Transverse colon (tissue), 4 donors: ENCODE measurements around the gene C9orf50.

Experiments
- POLR2A ChIP-seq: fragments of 450-650 bp; IDR thresholded peaks from one replicate; pipeline ENCODE4 v1.6.1; 2016; ENCODE audit warnings: antibody characterized with exemption, mild to moderate bottlenecking, moderate library complexity
- POLR2AphosphoS5 ChIP-seq, 3 donors: sonication (generic); formaldehyde crosslinking; IDR thresholded peaks; one replicate each; pipeline ENCODE4 v1.6.1; 2016; ENCODE audit warnings: antibody characterized with exemption in 3 of 3
- TF ChIP-seq, protein P1 (sequence below), 5 experiments: fragments of 200-600 bp in 3 of 5; fragments of 450-650 bp in 2 of 5; sonication (generic) in 3 of 5; IDR thresholded peaks; 1 replicate in 2 of 5; 2 replicates in 3 of 5; pipeline ENCODE4 v1.5.1; 2016 to 2017; ENCODE audit warnings: antibody characterized with exemption in 5 of 5, inconsistent platforms in 3 of 5, mild to moderate bottlenecking in 2 of 5, moderate library complexity in 1 of 5

DNA sequence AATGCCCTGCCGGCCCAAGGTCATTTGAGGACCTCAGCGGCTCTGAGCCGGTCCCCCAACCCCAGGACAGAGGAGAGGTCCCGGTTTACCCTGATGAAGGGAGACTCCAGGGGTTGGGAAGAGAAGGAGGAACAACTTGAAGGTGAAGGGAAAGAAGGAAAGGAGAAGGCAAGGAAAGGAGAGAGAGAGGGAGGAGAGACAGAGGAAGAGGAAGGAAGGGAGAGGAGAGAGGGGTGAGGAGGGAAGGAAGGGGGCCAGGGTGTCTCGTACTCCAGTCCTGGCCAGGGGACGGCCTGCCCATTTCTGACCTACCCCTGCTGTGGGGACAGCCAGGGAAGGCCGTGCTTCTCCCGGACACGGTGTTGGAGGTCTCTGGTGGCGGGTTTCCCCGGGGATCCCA is 46.5 kb upstream of the C9orf50 start:
- no peak for TF ChIP-seq POLR2AphosphoS5 (IDR thresholded peaks at IDR 0.05)
- TF ChIP-seq, protein P1, sequence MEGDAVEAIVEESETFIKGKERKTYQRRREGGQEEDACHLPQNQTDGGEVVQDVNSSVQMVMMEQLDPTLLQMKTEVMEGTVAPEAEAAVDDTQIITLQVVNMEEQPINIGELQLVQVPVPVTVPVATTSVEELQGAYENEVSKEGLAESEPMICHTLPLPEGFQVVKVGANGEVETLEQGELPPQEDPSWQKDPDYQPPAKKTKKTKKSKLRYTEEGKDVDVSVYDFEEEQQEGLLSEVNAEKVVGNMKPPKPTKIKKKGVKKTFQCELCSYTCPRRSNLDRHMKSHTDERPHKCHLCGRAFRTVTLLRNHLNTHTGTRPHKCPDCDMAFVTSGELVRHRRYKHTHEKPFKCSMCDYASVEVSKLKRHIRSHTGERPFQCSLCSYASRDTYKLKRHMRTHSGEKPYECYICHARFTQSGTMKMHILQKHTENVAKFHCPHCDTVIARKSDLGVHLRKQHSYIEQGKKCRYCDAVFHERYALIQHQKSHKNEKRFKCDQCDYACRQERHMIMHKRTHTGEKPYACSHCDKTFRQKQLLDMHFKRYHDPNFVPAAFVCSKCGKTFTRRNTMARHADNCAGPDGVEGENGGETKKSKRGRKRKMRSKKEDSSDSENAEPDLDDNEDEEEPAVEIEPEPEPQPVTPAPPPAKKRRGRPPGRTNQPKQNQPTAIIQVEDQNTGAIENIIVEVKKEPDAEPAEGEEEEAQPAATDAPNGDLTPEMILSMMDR (IDR thresholded peaks at IDR 0.05) = no peak
- no peak for TF ChIP-seq POLR2A
